ENCODE measurements around the gene PTGER3. TPM values are rescaled to one million over a fixed set of nuclear protein-coding genes. Genes with fewer than 3 reads are reported as not detected.

The PTGER3 gene
- total RNA-seq, 4 donors from 2014 or later = 23.1 to 60.8 (median 48.8) TPM

GRCh38 chr1:71068325-71069240 is 21.0 kb upstream of the PTGER3 start:
- Histone ChIP-seq H3K4me3 (no peak overlapping the region), H3K36me3 (peaks cover 91% of the 10 kb centered on the region), H3K27me3 (no peaks in the 10 kb centered on the region), H3K27ac (no peak overlapping the region), H3K4me1 (no peaks in the 10 kb centered on the region), H3K9me3 (no peaks in the 10 kb centered on the region)
- WGBS = 62% methylated on average over 6 of the region's 6 CpGs
- DNase-seq (ENCODE audit: low spot score in 2 of 2) = no peak
- TF ChIP-seq POLR2AphosphoS5 (IDR thresholded peaks at IDR 0.05) (no peak), POLR2A (IDR thresholded peaks at IDR 0.05) (no peak)
- TF ChIP-seq, protein P1, sequence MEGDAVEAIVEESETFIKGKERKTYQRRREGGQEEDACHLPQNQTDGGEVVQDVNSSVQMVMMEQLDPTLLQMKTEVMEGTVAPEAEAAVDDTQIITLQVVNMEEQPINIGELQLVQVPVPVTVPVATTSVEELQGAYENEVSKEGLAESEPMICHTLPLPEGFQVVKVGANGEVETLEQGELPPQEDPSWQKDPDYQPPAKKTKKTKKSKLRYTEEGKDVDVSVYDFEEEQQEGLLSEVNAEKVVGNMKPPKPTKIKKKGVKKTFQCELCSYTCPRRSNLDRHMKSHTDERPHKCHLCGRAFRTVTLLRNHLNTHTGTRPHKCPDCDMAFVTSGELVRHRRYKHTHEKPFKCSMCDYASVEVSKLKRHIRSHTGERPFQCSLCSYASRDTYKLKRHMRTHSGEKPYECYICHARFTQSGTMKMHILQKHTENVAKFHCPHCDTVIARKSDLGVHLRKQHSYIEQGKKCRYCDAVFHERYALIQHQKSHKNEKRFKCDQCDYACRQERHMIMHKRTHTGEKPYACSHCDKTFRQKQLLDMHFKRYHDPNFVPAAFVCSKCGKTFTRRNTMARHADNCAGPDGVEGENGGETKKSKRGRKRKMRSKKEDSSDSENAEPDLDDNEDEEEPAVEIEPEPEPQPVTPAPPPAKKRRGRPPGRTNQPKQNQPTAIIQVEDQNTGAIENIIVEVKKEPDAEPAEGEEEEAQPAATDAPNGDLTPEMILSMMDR (IDR thresholded peaks at IDR 0.05) = no peak

- DNase-seq (ENCODE audit: low spot score in 2 of 2) = peak in 1 of 2 donors; percentile 55
- TF ChIP-seq POLR2AphosphoS5 (IDR thresholded peaks at IDR 0.05) = no peak
- 78% methylated on average over 6 of the region's 6 CpGs for WGBS
- H3K9me3 ChIP-seq = no peaks in the 10 kb centered on the region
- peaks cover 22% of the 10 kb centered on the region for H3K36me3 ChIP-seq
- no peaks in the 10 kb centered on the region for H3K27me3 ChIP-seq
- no peak overlapping the region for H3K4me3 ChIP-seq
- peaks cover 1% of the 10 kb centered on the region for H3K4me1 ChIP-seq
- H3K27ac ChIP-seq = no peak overlapping the region
Observed at GRCh38 chr1:71054791-71055190, 7.2 kb upstream of the PTGER3 start.

DNA sequence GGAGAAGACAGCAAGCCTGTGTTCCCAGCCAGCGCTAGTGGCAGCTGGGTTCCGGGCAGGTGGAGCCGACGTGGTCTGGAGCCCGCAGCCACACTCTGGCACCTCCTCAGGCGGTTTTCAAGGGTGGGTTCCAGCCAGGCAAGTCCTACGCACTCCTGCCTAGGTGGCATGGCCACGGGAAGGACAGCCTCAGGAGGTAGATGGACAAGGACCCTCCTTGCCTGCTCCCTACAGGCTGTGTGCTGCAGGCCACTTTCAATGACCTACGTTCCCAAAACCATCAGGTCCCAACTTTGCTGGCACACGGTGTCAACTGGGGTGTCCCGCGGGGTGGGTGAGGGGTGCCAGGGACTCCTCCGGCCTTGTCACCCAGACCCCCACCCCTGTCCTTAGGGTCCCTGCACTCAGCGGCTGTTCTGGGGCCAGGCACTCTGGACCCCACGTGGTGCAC is 6.7 kb upstream of the PTGER3 start:
- WGBS = 76% methylated on average over 10 of the region's 15 CpGs
- Histone ChIP-seq H3K27ac (no peak overlapping the region), H3K4me1 (peaks cover 3% of the 10 kb centered on the region), H3K4me3 (no peak overlapping the region), H3K36me3 (peaks cover 20% of the 10 kb centered on the region), H3K27me3 (no peaks in the 10 kb centered on the region), H3K9me3 (no peaks in the 10 kb centered on the region)
- peak in 1 of 2 donors; percentile 71 for DNase-seq (ENCODE audit: low spot score in 2 of 2)
- TF ChIP-seq, protein P1 (IDR thresholded peaks at IDR 0.05) = no peak
- no peak for TF ChIP-seq POLR2AphosphoS5 (IDR thresholded peaks at IDR 0.05)
- TF ChIP-seq POLR2A (IDR thresholded peaks at IDR 0.05) = no peak
- no peak for TF ChIP-seq EP300 (IDR thresholded peaks at IDR 0.05)

GRCh38 chr1:71053758-71054157 is 6.1 kb upstream of the PTGER3 start:
- TF ChIP-seq, protein P1 (IDR thresholded peaks at IDR 0.05) = no peak
- no peak for TF ChIP-seq POLR2A (IDR thresholded peaks at IDR 0.05)
- no peak for TF ChIP-seq POLR2AphosphoS5 (IDR thresholded peaks at IDR 0.05)
- no peak for TF ChIP-seq EP300 (IDR thresholded peaks at IDR 0.05)
- Histone ChIP-seq H3K27me3 (no peaks in the 10 kb centered on the region), H3K4me1 (peaks cover 3% of the 10 kb centered on the region), H3K27ac (no peak overlapping the region), H3K36me3 (peaks cover 14% of the 10 kb centered on the region), H3K9me3 (no peaks in the 10 kb centered on the region), H3K4me3 (no peak overlapping the region)
- 73% methylated on average over 6 of the region's 7 CpGs for WGBS
- no peak for DNase-seq (ENCODE audit: low spot score in 2 of 2)

DNA sequence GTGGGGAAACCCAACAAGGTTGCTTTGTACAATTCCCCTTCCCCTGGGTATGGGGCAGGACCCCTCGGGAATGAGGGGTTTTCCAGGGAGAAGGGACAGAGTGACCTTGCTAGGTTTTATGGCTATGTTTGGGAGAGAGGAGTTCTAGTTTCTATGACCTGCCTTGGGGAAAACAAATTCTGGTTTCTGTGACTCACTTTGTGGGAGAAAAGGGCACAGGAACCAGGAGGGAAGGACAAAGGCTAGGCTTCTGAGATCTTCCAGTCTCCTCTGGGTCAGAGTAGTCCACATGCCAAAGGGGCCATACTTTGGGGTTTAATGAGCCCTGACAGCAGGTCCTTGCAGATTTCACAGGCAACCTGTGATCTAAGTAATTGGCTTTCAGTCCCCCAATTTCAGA is 5.5 kb upstream of the PTGER3 start:
- DNase-seq (ENCODE audit: low spot score in 2 of 2) = no peak
- Histone ChIP-seq H3K4me3 (no peak overlapping the region), H3K9me3 (no peaks in the 10 kb centered on the region), H3K36me3 (peaks cover 8% of the 10 kb centered on the region), H3K4me1 (peaks cover 5% of the 10 kb centered on the region), H3K27ac (no peak overlapping the region), H3K27me3 (no peaks in the 10 kb centered on the region)
- TF ChIP-seq POLR2A (IDR thresholded peaks at IDR 0.05) = no peak
- TF ChIP-seq, protein P1 (IDR thresholded peaks at IDR 0.05) = no peak
- 59% methylated on average over 1 of the region's 1 CpG for WGBS
